Mesenchymal stem cell (in vitro differentiated cells and primary cell): ENCODE results near the gene ELMO1.

Experiments used
- DNase-seq: peaks from one replicate; pipeline ENCODE4 v3.0.0-alpha.2; 2013
- H2AFZ ChIP-seq: one replicate; pipeline ENCODE4 v1.6.1; 2013; ENCODE audit warnings: low read depth, mild to moderate bottlenecking, control low read depth, inconsistent platforms, low read length, moderate library complexity
- H2AK5ac ChIP-seq: 2 replicates; pipeline ENCODE4 v1.6.1; 2013; ENCODE audit warnings: low read length, moderate library complexity, mild to moderate bottlenecking, inconsistent platforms; ENCODE audit not compliant: severe bottlenecking
- H2BK120ac ChIP-seq: one replicate; pipeline ENCODE4 v1.6.1; 2013; ENCODE audit warnings: low read depth, mild to moderate bottlenecking, inconsistent platforms, low read length, moderate library complexity
- H2BK12ac ChIP-seq, 2 experiments: one replicate each; pipeline ENCODE4 v1.6.1; 2013; ENCODE audit warnings: inconsistent platforms in 2 of 2, low read length in 2 of 2, mild to moderate bottlenecking in 2 of 2, moderate library complexity in 2 of 2, control low read depth in 1 of 2
- H2BK15ac ChIP-seq: one replicate; pipeline ENCODE4 v1.6.1; 2013; ENCODE audit warnings: mild to moderate bottlenecking, low read depth, inconsistent platforms; ENCODE audit not compliant: poor library complexity, severe bottlenecking
- H2BK5ac ChIP-seq: 2 replicates; pipeline ENCODE4 v1.6.1; 2013; ENCODE audit warnings: low read depth, mild to moderate bottlenecking, low read length, control low read depth, inconsistent platforms; ENCODE audit not compliant: poor library complexity, severe bottlenecking
- H3K14ac ChIP-seq, 2 experiments: one replicate each; pipeline ENCODE4 v1.6.1; 2013; ENCODE audit warnings: inconsistent platforms in 2 of 2, low read length in 2 of 2, control low read depth in 1 of 2, mild to moderate bottlenecking in 1 of 2, moderate library complexity in 1 of 2
- H3K18ac ChIP-seq, 2 experiments: one replicate each; pipeline ENCODE4 v1.6.1; 2013; ENCODE audit warnings: inconsistent platforms in 2 of 2, low read length in 2 of 2, control low read depth in 1 of 2, low read depth in 1 of 2, mild to moderate bottlenecking in 1 of 2
- H3K23ac ChIP-seq, 2 experiments: one replicate each; pipeline ENCODE4 v1.6.1; 2013; ENCODE audit warnings: inconsistent platforms in 2 of 2, low read length in 2 of 2, mild to moderate bottlenecking in 2 of 2, moderate library complexity in 2 of 2, control low read depth in 1 of 2
- H3K27ac ChIP-seq: 2 replicates; pipeline ENCODE4 v1.5.1; 2013; ENCODE audit warnings: mild to moderate bottlenecking, moderate library complexity, low read length, control low read depth, inconsistent platforms; ENCODE audit not compliant: poor library complexity, severe bottlenecking
- H3K27me3 ChIP-seq, 2 experiments: 2 replicates each; pipeline versions ENCODE4 v1.6.1 to v1.7.0; 2013; ENCODE audit warnings: low read length in 2 of 2, mild to moderate bottlenecking in 2 of 2, moderate library complexity in 2 of 2, control low read depth in 1 of 2, inconsistent platforms in 1 of 2; ENCODE audit not compliant: control insufficient read depth in 1 of 2, insufficient read depth in 1 of 2
- H3K36me3 ChIP-seq, 2 experiments: 2 replicates each; pipeline versions ENCODE4 v1.6.1 to v1.7.0; 2013; ENCODE audit warnings: low read length in 2 of 2, control low read depth in 1 of 2, inconsistent platforms in 1 of 2, low read depth in 1 of 2, mild to moderate bottlenecking in 1 of 2; ENCODE audit not compliant: insufficient read depth in 2 of 2, control insufficient read depth in 1 of 2
- H3K4ac ChIP-seq, 2 experiments: one replicate each; pipeline ENCODE4 v1.6.1; 2013; ENCODE audit warnings: inconsistent platforms in 2 of 2, low read length in 2 of 2, mild to moderate bottlenecking in 2 of 2, moderate library complexity in 2 of 2, control low read depth in 1 of 2, low read depth in 1 of 2
- H3K4me1 ChIP-seq: 2 replicates; pipeline ENCODE4 v1.6.1; 2013; ENCODE audit warnings: low read depth, low read length, control low read depth; ENCODE audit not compliant: control insufficient read depth, insufficient read depth
- H3K4me2 ChIP-seq: 2 replicates; pipeline ENCODE4 v1.6.1; 2013; ENCODE audit warnings: low read length, mild to moderate bottlenecking, inconsistent platforms; ENCODE audit not compliant: poor library complexity, severe bottlenecking
- H3K4me3 ChIP-seq, 2 experiments: 2 replicates each; pipeline versions ENCODE4 v1.5.1 to v1.7.0; 2013; ENCODE audit warnings: low read length in 2 of 2, mild to moderate bottlenecking in 2 of 2, control low read depth in 1 of 2, low read depth in 1 of 2; ENCODE audit not compliant: insufficient read depth in 1 of 2
- H3K79me1 ChIP-seq: replicated peaks from 2 replicates; pipeline ENCODE4 v1.6.1; 2013; ENCODE audit warnings: mild to moderate bottlenecking, control low read depth, low read length, inconsistent platforms; ENCODE audit not compliant: poor library complexity, severe bottlenecking
- H3K9ac ChIP-seq: 2 replicates; pipeline ENCODE4 v1.7.0; 2013; ENCODE audit warnings: mild to moderate bottlenecking, low read length, moderate library complexity
- H3K9me3 ChIP-seq: 2 replicates; pipeline ENCODE4 v1.7.0; 2013; ENCODE audit warnings: mild to moderate bottlenecking, low read length; ENCODE audit not compliant: control insufficient read depth
- H4K8ac ChIP-seq: one replicate; pipeline ENCODE4 v1.6.1; 2013; ENCODE audit warnings: inconsistent platforms, mild to moderate bottlenecking, low read length, moderate library complexity
- H4K91ac ChIP-seq: one replicate; pipeline ENCODE4 v1.6.1; 2013; ENCODE audit warnings: mild to moderate bottlenecking, low read length, inconsistent platforms
- WGBS: methylation state at CpG from one replicate; pipeline ENCODE4 v1.1.7; 2013; ENCODE audit warnings: mixed read lengths; 5-methylcytosine and 5-hydroxymethylcytosine counted together

The ELMO1 gene

DNA sequence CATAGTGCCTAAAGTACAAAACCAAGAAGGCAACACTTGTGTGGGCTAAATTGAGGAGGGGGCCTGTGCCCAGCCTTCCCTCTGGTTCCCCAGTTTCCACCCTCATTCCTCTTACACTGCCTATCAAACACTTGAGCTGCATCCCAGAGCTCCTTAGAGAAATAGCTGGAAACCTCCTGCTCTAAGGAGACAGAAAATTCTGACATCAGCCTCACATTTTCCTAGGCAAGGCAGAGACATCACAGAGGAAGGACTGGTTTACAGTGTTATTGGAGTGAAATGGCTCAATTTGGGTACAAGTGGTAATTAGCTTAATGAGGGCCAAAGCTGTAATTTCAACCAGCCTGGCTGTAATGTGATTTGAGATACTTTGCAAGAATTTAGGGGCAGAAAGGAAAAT is 532.0 kb downstream of the ELMO1 start:
- Histone ChIP-seq H4K91ac (no peak overlapping the region), H3K9ac (no peak overlapping the region), H3K79me1 (no peaks in the 10 kb centered on the region), H4K8ac (no peak overlapping the region), H3K27me3 (no peaks in the 10 kb centered on the region), H3K4ac (no peak overlapping the region), H2AFZ (no peak overlapping the region), H3K9me3 (no peaks in the 10 kb centered on the region), H2BK15ac (no peak overlapping the region), H3K18ac (no peak overlapping the region), H3K36me3 (no peaks in the 10 kb centered on the region), H3K27ac (no peak overlapping the region), H3K4me1 (no peaks in the 10 kb centered on the region), H3K23ac (no peak overlapping the region), H3K14ac (no peak overlapping the region), H2BK5ac (no peak overlapping the region), H2BK12ac (no peak overlapping the region), H2BK120ac (no peak overlapping the region), H3K4me3 (no peak overlapping the region), H3K4me2 (no peak overlapping the region), H2AK5ac (no peak overlapping the region)
- no peak for DNase-seq

DNA sequence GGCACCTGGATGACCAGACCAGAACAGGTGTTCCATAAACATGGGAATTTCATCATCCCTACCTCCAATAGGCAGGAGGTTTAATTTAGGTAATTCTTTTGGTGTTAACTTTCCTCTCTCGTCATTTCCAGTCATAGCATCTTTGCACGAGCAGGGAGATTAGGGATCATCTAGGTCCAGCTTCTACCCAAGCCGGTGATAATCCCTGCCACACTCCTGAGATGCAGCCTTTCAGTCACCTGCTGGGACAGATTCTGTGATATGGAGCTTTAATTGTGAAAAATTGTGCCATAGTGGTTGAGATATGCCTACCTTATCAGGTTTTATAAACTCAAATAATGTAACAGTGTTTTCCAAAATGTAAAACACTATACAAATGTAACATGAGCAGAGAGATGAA is 532.5 kb downstream of the ELMO1 start:
- Histone ChIP-seq H3K27me3 (no peaks in the 10 kb centered on the region), H4K91ac (no peak overlapping the region), H2AFZ (no peak overlapping the region), H3K18ac (no peak overlapping the region), H4K8ac (no peak overlapping the region), H3K9ac (no peak overlapping the region), H3K36me3 (no peaks in the 10 kb centered on the region), H3K79me1 (no peaks in the 10 kb centered on the region), H3K14ac (no peak overlapping the region), H3K27ac (no peak overlapping the region), H2AK5ac (no peak overlapping the region), H3K4me1 (no peaks in the 10 kb centered on the region), H2BK120ac (no peak overlapping the region), H2BK12ac (no peak overlapping the region), H3K9me3 (no peaks in the 10 kb centered on the region), H3K4me3 (no peak overlapping the region), H3K4me2 (no peak overlapping the region), H2BK5ac (no peak overlapping the region), H2BK15ac (no peak overlapping the region), H3K4ac (no peak overlapping the region), H3K23ac (no peak overlapping the region)
- no peak for DNase-seq
- 74% methylated on average over 3 of the region's 3 CpGs for WGBS

DNA sequence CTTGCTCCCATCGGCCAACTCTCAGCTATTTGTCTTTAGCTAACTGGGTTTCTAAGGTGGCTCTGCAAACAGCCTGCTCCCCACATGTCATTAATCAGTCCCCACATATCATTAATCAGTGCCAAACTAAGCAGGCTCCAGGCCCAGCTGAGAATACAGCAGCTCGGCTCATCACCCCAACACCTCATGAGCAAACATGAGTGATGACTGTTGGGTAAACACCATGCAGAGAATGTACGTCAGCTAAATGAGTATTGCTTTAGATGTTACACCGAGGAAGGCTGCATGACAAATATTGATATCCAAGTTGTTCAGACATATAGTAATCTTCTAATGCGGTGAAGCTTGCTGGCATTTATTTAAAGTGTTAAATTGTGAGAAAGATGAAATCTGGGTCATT is 536.9 kb downstream of the ELMO1 start:
- H2BK12ac ChIP-seq = no peak overlapping the region
- H3K4ac ChIP-seq = no peak overlapping the region
- no peak overlapping the region for H2BK15ac ChIP-seq
- no peak overlapping the region for H2AK5ac ChIP-seq
- WGBS = 92% methylated on average over 5 of the region's 5 CpGs
- no peak for DNase-seq
- H3K9ac ChIP-seq = no peak overlapping the region
- H3K4me2 ChIP-seq = no peak overlapping the region
- H4K8ac ChIP-seq = no peak overlapping the region
- H2BK5ac ChIP-seq = no peak overlapping the region
- H4K91ac ChIP-seq = no peak overlapping the region
- no peak overlapping the region for H3K18ac ChIP-seq
- H3K4me3 ChIP-seq = no peak overlapping the region
- H3K9me3 ChIP-seq = peaks cover 2% of the 10 kb centered on the region
- no peak overlapping the region for H2AFZ ChIP-seq
- H3K4me1 ChIP-seq = no peaks in the 10 kb centered on the region
- no peak overlapping the region for H3K14ac ChIP-seq
- H3K23ac ChIP-seq = no peak overlapping the region
- H3K27me3 ChIP-seq = no peaks in the 10 kb centered on the region
- no peaks in the 10 kb centered on the region for H3K79me1 ChIP-seq
- H2BK120ac ChIP-seq = no peak overlapping the region
- no peak overlapping the region for H3K27ac ChIP-seq
- H3K36me3 ChIP-seq = no peaks in the 10 kb centered on the region

DNA sequence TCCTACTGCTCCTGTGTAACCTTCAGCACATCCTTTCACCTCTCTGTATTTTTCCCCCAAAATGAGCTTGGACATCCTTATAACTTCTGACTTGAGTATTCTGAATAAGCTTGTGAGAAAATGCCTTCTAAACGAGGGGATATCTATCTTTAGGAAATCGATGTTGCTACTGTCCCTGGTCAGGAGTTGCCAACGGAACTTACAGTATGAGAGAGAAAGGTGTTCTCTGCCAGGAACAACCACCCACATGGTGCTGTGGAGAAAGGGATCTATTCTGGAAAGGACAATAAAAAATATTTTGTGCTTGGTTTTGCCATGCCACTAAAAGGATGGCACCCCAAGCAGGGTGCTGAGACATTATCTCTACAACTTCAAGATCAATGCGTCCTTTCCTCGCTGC is 537.8 kb downstream of the ELMO1 start:
- Histone ChIP-seq H2BK15ac (no peak overlapping the region), H3K27me3 (no peaks in the 10 kb centered on the region), H2AFZ (no peak overlapping the region), H3K4me2 (no peak overlapping the region), H2BK12ac (no peak overlapping the region), H3K23ac (no peak overlapping the region), H3K4ac (no peak overlapping the region), H3K27ac (no peak overlapping the region), H3K18ac (no peak overlapping the region), H4K8ac (no peak overlapping the region), H3K9ac (no peak overlapping the region), H2AK5ac (no peak overlapping the region), H4K91ac (no peak overlapping the region), H3K9me3 (peaks cover 2% of the 10 kb centered on the region), H3K4me3 (no peak overlapping the region), H3K36me3 (no peaks in the 10 kb centered on the region), H3K79me1 (no peaks in the 10 kb centered on the region), H2BK5ac (no peak overlapping the region), H3K4me1 (no peaks in the 10 kb centered on the region), H2BK120ac (no peak overlapping the region), H3K14ac (no peak overlapping the region)
- DNase-seq = no peak
- 88% methylated on average over 3 of the region's 5 CpGs for WGBS
